ENCODE data around the gene TMEM182.

- no peak for TF ChIP-seq CTCF (IDR thresholded peaks at IDR 0.05)
- TF ChIP-seq POLR2A (IDR thresholded peaks at IDR 0.05), result no peak
These were observed 34.5 kb downstream of the TMEM182 start for GRCh38 chr2:102796337-102796736.

Measured in uterus (tissue), 2 donors.